Caco-2 (cell line): ENCODE measurements around the gene PROX1. TPM values are rescaled to one million over a fixed set of nuclear protein-coding genes. Genes with fewer than 3 reads are reported as not detected.

ENCODE experiments used
- BruUV-seq: library from RNA; stranded (reverse); fragments of 400-500 nt; replicated peaks from 2 replicates; lab custom pipeline; 2021; lab: Mats Ljungman, UMichigan
- CTCF ChIA-PET: fragments of 300-600 bp; sonication (Branson Sonifier 250); formaldehyde crosslinking; loops from one replicate; lab custom pipeline; 2022; ENCODE audit warnings: antibody characterized with exemption; lab: Charles Lee
- POLR2A ChIA-PET: fragments of 300-600 bp; sonication (Branson Sonifier 250); formaldehyde crosslinking; loops from one replicate; lab custom pipeline; 2022; ENCODE audit warnings: antibody characterized with exemption; lab: Charles Lee
- DNase-seq, 2 experiments: peaks; one replicate each; pipeline versions ENCODE4 v3.0.0 to v3.0.0-alpha.2; 2020 to 2022
- H3K27me3 ChIP-seq: replicated peaks from 2 replicates; pipeline ENCODE4 v1.6.0; 2011; ENCODE audit warnings: low read length; ENCODE audit not compliant: control insufficient read depth, insufficient read depth
- H3K36me3 ChIP-seq: 2 replicates; pipeline ENCODE4 v1.5.1; 2011; ENCODE audit warnings: low read length; ENCODE audit not compliant: control insufficient read depth, insufficient read depth
- H3K4me1 ChIP-seq: fragments of 250-450 bp; sonication (Bioruptor Pico); 2 replicates; pipeline ENCODE4 v1.5.1; 2020; ENCODE audit warnings: mild to moderate bottlenecking
- H3K4me3 ChIP-seq: 2 replicates; pipeline ENCODE4 v1.5.1; 2011; ENCODE audit warnings: low read depth, mild to moderate bottlenecking, control low read depth, low read length
- H3K9me3 ChIP-seq: fragments of 250-450 bp; sonication (Bioruptor Pico); 2 replicates; pipeline ENCODE4 v1.5.1; 2020; ENCODE audit warnings: mild to moderate bottlenecking, moderate library complexity
- H3K27ac Mint-ChIP-seq: one replicate; pipeline ENCODE4 v1.8.0; 2022; ENCODE audit warnings: mixed read lengths; ENCODE audit not compliant: unreplicated experiment
- H3K27me3 Mint-ChIP-seq: one replicate; pipeline ENCODE4 v1.8.0; 2022; ENCODE audit warnings: mixed read lengths; ENCODE audit not compliant: insufficient read depth, unreplicated experiment
- H3K36me3 Mint-ChIP-seq: one replicate; pipeline ENCODE4 v1.8.0; 2022; ENCODE audit warnings: mild to moderate bottlenecking, mixed read lengths; ENCODE audit not compliant: insufficient read depth, unreplicated experiment
- H3K4me1 Mint-ChIP-seq: one replicate; pipeline ENCODE4 v1.8.0; 2022; ENCODE audit warnings: low read depth, mixed read lengths; ENCODE audit not compliant: unreplicated experiment
- H3K4me3 Mint-ChIP-seq: one replicate; pipeline ENCODE4 v1.8.0; 2022; ENCODE audit warnings: mild to moderate bottlenecking, moderate library complexity, mixed read lengths; ENCODE audit not compliant: unreplicated experiment
- H3K9me3 Mint-ChIP-seq: one replicate; pipeline ENCODE4 v1.8.0; 2022; ENCODE audit warnings: mixed read lengths; ENCODE audit not compliant: unreplicated experiment
- intact Hi-C: fragments of 100-400 bp; cut with micrococcal nuclease; formaldehyde crosslinking; loops from one replicate; pipeline ENCODE4 v1.10.0; 2022; ENCODE audit not compliant: unreplicated experiment
- total RNA-seq: library from RNA; stranded (reverse); gene quantifications from 2 replicates; pipeline ENCODE4 v1.2.3, GENCODE V29; 2022
- TF ChIP-seq, protein P1 (sequence below), 2 experiments: fragments of 200-600 bp in 1 of 2; IDR thresholded peaks; 1 replicate in 1 of 2; 2 replicates in 1 of 2; pipeline versions ENCODE4 v1.5.1 to v1.8.0; 2011 to 2022; ENCODE audit warnings: antibody characterized with exemption in 1 of 2, control low read depth in 1 of 2, inconsistent platforms in 1 of 2, low read depth in 1 of 2, low read length in 1 of 2, mild to moderate bottlenecking in 1 of 2, moderate library complexity in 1 of 2; ENCODE audit not compliant: insufficient read depth in 1 of 2, severe bottlenecking in 1 of 2, unreplicated experiment in 1 of 2

The PROX1 gene
- total RNA-seq, 1 experiment from 2014 or later = 17.6 TPM

DNA sequence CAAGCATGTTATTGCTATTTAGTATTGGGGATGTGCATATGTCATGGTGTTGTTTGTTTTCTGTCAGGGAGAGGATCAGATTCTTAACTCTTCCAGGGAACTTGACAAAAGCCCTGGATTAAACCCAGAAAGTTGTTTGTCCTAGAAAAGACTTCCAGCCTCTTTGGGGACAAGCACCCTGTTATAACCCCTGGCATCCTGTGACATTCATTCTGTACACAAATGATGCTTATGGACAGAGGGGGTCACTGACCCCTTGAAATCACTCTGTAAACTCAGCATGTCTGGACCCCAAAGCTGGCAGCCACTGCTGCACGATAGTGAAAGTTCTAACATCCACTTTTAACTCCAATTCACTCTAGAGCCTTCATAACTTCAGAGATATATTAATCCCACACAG is 81.2 kb downstream of the PROX1 start:
- no TSS peak for BruUV-seq
- H3K4me3 ChIP-seq = no peak overlapping the region
- intact Hi-C loops = no loop called here
- DNase-seq = no peak
- Mint-ChIP-seq H3K4me1 (no peaks in the 10 kb centered on the region), H3K27me3 (no peaks in the 10 kb centered on the region), H3K27ac (no peak overlapping the region), H3K4me3 (no peak overlapping the region), H3K36me3 (no peaks in the 10 kb centered on the region), H3K9me3 (no peaks in the 10 kb centered on the region)
- no peaks in the 10 kb centered on the region for H3K4me1 ChIP-seq
- ChIA-PET POLR2A (no interaction called here), CTCF (no interaction called here)
- no peaks in the 10 kb centered on the region for H3K9me3 ChIP-seq
- H3K27me3 ChIP-seq = no peaks in the 10 kb centered on the region
- TF ChIP-seq, protein P1, sequence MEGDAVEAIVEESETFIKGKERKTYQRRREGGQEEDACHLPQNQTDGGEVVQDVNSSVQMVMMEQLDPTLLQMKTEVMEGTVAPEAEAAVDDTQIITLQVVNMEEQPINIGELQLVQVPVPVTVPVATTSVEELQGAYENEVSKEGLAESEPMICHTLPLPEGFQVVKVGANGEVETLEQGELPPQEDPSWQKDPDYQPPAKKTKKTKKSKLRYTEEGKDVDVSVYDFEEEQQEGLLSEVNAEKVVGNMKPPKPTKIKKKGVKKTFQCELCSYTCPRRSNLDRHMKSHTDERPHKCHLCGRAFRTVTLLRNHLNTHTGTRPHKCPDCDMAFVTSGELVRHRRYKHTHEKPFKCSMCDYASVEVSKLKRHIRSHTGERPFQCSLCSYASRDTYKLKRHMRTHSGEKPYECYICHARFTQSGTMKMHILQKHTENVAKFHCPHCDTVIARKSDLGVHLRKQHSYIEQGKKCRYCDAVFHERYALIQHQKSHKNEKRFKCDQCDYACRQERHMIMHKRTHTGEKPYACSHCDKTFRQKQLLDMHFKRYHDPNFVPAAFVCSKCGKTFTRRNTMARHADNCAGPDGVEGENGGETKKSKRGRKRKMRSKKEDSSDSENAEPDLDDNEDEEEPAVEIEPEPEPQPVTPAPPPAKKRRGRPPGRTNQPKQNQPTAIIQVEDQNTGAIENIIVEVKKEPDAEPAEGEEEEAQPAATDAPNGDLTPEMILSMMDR (IDR thresholded peaks at IDR 0.05; ENCODE audit: insufficient read depth in 1 of 2, low read depth in 1 of 2, low read length in 1 of 2, severe bottlenecking in 1 of 2, unreplicated experiment in 1 of 2) = no peak
- no peaks in the 10 kb centered on the region for H3K36me3 ChIP-seq

DNA sequence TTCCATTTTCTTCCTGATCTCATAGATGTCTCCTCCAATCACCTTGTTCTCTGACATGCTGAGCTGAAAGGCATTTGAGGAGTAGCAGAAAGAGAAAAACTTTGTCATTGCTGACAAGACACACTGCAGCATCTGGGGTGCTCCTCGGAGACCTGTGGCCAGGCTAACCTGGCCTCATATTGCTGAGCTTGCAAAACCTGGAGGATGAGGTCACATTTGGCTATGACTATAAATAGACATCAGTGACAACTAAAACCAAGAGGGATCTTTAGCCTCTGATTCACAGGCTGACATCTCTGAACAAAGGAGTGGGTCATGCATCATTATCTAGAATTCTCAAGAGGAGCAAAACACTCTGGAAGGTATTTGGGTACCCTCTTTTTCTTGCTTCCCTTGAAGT is 83.7 kb downstream of the PROX1 start:
- Mint-ChIP-seq H3K27ac (no peak overlapping the region), H3K4me1 (peaks cover 7% of the 10 kb centered on the region), H3K36me3 (no peaks in the 10 kb centered on the region), H3K9me3 (no peaks in the 10 kb centered on the region), H3K4me3 (no peak overlapping the region), H3K27me3 (no peaks in the 10 kb centered on the region)
- ChIA-PET CTCF (no interaction called here), POLR2A (no interaction called here)
- Histone ChIP-seq H3K9me3 (no peaks in the 10 kb centered on the region), H3K36me3 (no peaks in the 10 kb centered on the region), H3K27me3 (no peaks in the 10 kb centered on the region), H3K4me3 (no peak overlapping the region), H3K4me1 (peaks cover 9% of the 10 kb centered on the region; the same call in 1 of the 2 replicates)
- intact Hi-C loops = no loop called here
- TF ChIP-seq, protein P1 (IDR thresholded peaks at IDR 0.05; ENCODE audit: insufficient read depth in 1 of 2, low read depth in 1 of 2, low read length in 1 of 2, severe bottlenecking in 1 of 2, unreplicated experiment in 1 of 2) = no peak
- DNase-seq = no peak
- no TSS peak for BruUV-seq

DNA sequence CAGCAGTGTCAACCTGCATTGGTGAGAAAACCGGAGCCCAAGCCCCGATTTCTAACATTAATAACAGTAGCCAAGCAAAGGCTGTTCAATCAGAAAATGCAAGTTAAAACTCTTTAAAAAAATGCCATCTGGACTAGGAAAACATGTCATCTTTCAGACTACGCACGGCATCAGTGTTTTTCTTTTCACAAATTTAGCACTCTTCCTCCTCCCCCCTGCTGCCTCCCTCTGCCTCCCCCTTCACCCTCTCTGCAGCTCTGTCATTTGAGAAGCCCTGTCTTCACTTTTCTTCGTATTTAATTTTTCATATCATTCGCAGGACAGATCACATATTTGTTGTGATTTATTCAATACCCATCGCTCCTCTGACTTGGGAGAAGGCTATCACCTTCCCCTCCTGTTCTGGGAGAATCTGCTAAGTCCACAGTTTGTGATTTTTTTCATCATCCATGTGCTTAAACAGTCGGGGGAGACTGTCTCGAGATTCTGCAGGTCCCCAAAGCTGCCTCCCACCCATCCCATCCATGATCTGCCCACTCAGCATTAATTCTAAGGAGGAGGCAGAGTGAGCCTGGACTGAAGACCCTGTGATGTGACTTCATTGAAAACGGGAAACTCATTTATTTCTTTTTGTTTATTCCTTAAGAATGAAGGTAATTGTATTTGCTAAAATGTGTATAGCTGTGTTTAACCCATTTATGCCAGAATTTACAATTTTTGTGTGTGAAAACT is 84.8 kb downstream of the PROX1 start:
- POLR2A ChIA-PET = no interaction called here
- intact Hi-C loops = no loop called here
- no peak for DNase-seq
- Histone ChIP-seq H3K4me1 (peaks cover 9% of the 10 kb centered on the region; the same call in 1 of the 2 replicates), H3K9me3 (no peaks in the 10 kb centered on the region), H3K36me3 (no peaks in the 10 kb centered on the region), H3K27me3 (no peaks in the 10 kb centered on the region), H3K4me3 (no peak overlapping the region)
- no peaks in the 10 kb centered on the region for H3K9me3 Mint-ChIP-seq
- TF ChIP-seq, protein P1 (IDR thresholded peaks at IDR 0.05; ENCODE audit: insufficient read depth in 1 of 2, low read depth in 1 of 2, low read length in 1 of 2, severe bottlenecking in 1 of 2, unreplicated experiment in 1 of 2) = no peak
- no peak overlapping the region for H3K4me3 Mint-ChIP-seq
- H3K4me1 Mint-ChIP-seq = peaks cover 7% of the 10 kb centered on the region
- CTCF ChIA-PET = no interaction called here
- H3K27ac Mint-ChIP-seq = no peak overlapping the region
- H3K27me3 Mint-ChIP-seq = no peaks in the 10 kb centered on the region
- H3K36me3 Mint-ChIP-seq = no peaks in the 10 kb centered on the region
- no TSS peak for BruUV-seq
